Subcutaneous adipose tissue (tissue), 4 donors: Measurements from ENCODE around the gene CD248. TPM values are rescaled to one million over a fixed set of nuclear protein-coding genes. Genes with fewer than 3 reads are reported as not detected.

Experiments used
- total RNA-seq, 4 donors: library from RNA; depleted of rRNA; stranded (reverse); fragments of >200 nt; gene quantifications; one replicate each; pipeline ENCODE4 v1.1.0, GENCODE V29; 2016
- TF ChIP-seq, protein P1 (sequence below): fragments of 450-650 bp; IDR thresholded peaks from one replicate; pipeline ENCODE4 v1.5.1; 2016; ENCODE audit warnings: low read depth, mild to moderate bottlenecking, control low read depth, antibody characterized with exemption, moderate library complexity

The CD248 gene
- total RNA-seq, 4 donors from 2014 or later: 49.0 to 226 (median 149) TPM

DNA sequence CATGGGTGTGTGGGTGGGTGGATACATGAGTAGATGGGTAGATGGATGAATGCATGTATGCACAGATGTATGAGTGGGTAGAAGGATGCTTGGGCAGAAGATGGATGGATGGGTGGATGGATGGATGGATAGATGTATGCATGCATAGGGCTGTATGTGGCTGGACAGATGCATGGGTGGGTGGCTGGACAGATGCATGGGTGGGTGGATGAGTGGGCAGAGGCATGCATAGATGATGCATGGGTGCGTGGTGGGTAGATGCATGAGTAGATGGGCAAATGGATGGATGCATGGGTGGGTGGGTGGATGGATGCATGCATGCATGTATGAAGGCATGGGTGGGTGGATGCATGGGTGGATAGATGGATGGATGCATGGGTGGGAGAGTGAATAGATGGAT is 6.8 kb upstream of the CD248 start:
- TF ChIP-seq, protein P1, sequence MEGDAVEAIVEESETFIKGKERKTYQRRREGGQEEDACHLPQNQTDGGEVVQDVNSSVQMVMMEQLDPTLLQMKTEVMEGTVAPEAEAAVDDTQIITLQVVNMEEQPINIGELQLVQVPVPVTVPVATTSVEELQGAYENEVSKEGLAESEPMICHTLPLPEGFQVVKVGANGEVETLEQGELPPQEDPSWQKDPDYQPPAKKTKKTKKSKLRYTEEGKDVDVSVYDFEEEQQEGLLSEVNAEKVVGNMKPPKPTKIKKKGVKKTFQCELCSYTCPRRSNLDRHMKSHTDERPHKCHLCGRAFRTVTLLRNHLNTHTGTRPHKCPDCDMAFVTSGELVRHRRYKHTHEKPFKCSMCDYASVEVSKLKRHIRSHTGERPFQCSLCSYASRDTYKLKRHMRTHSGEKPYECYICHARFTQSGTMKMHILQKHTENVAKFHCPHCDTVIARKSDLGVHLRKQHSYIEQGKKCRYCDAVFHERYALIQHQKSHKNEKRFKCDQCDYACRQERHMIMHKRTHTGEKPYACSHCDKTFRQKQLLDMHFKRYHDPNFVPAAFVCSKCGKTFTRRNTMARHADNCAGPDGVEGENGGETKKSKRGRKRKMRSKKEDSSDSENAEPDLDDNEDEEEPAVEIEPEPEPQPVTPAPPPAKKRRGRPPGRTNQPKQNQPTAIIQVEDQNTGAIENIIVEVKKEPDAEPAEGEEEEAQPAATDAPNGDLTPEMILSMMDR: no peak

DNA sequence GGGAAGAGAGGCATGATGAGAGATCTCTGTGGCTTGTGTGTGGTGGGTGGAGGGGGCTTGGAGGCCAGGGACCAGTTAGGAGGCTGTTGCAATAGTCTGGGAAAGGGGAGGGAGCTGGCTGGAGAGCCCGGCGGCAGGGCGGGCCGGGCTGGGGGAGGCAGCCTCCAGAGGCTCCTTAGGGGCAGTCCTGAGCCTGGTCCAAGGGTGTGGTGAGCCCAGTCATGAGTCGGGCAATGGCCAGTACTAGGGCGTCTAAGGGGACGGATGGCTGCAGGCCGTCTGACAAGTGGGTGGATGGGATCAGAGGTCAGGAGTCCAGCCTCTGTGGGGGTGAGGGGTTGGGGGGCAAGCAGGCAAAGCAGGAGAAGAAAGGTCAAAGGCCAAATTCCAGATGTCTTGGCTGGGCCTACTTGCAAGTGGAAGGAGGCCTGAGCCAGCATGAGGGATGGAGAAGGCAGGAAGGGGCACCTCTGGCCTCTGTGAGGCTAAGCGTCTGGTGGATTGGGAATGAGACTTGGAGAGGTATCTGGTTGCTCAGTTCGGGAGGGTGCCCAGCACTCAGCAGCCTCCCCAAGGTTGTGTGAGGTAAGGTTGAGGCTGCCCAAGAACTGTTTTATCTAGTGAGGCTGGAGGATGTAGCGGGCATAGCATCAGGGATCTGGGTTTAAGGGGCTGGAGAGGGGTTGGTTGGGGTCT is 6.0 kb upstream of the CD248 start:
- TF ChIP-seq, protein P1: no peak

GRCh38 chr11:66321606-66322005 is 4.8 kb upstream of the CD248 start:
- TF ChIP-seq, protein P1: no peak

DNA sequence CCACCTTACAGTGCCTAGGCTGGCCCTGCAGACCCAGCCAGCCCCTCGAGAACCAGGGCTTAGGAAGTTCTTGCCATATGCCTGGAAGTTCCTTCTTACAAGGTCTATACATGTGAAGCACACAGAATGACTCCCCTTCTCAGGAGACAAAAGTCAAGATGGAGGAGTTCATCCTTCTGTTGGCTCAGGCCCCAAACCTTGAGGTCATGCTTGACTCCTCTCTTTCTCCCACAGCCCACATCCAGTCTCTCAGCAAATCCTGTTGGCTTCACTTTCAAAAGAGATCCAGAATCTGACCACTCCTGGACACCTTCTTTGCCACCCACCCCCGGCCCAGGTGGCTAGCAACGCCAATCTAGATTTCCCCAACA is 1.7 kb upstream of the CD248 start:
- TF ChIP-seq, protein P1: no peak

GRCh38 chr11:66317723-66318599 is 1.1 kb upstream of the CD248 start:
- TF ChIP-seq, protein P1: no peak

- TF ChIP-seq, protein P1: no peak
These were observed 478 bp upstream of the CD248 start for GRCh38 chr11:66317322-66317722.
